ENCODE data around the gene PLA2G2C. TPM values are rescaled to one million over a fixed set of nuclear protein-coding genes. Genes with fewer than 3 reads are reported as not detected.
"Not testable (repeated sequence)": the region's sequence is repeated elsewhere in the genome, so short reads cannot be mapped to it uniquely, and the experiment has no call there.

PLA2G2C gene
- total RNA-seq, 4 donors from 2014 or later, result not detected

DNA sequence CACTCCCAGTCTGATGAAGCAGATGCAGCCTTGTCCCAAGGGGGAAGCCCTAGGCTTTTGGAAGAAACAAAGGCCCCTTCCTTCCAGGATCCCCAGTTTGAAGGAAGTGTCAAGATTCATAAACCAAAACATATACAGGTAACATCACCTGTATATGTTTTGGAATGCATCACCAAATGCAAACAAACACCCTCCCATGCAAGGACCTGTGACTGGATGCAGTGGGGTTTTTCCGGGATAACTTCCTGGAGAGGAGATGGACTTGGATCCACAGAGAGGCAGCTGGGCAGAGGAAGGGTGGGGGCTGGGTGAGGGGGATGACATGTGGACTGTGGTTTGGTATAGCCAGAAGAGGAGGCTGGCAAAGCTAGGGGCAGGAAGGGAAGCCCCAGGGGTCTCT lies 48.7 kb downstream of the PLA2G2C start:
- DNase-seq, result no peak
- TF ChIP-seq POLR2A (IDR thresholded peaks at IDR 0.05), result no peak
- TF ChIP-seq, protein P1, sequence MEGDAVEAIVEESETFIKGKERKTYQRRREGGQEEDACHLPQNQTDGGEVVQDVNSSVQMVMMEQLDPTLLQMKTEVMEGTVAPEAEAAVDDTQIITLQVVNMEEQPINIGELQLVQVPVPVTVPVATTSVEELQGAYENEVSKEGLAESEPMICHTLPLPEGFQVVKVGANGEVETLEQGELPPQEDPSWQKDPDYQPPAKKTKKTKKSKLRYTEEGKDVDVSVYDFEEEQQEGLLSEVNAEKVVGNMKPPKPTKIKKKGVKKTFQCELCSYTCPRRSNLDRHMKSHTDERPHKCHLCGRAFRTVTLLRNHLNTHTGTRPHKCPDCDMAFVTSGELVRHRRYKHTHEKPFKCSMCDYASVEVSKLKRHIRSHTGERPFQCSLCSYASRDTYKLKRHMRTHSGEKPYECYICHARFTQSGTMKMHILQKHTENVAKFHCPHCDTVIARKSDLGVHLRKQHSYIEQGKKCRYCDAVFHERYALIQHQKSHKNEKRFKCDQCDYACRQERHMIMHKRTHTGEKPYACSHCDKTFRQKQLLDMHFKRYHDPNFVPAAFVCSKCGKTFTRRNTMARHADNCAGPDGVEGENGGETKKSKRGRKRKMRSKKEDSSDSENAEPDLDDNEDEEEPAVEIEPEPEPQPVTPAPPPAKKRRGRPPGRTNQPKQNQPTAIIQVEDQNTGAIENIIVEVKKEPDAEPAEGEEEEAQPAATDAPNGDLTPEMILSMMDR (IDR thresholded peaks at IDR 0.05 in 4 of 5, conservative IDR thresholded peaks at IDR 0.05 in 1 of 5), result no peak
- no peak for ATAC-seq
- in situ Hi-C loops (cut with MboI; ENCODE audit: low sequenced_read_pairs in 4 of 4) (no loop called here), intact Hi-C loops (cut with DNase I; ENCODE audit: low total_unique reads) (no loop called here)
- H3K27ac ChIP-seq, result no peak overlapping the region
- H3K9me3 ChIP-seq, result no peaks in the 10 kb centered on the region
- H3K27me3 ChIP-seq, result no peaks in the 10 kb centered on the region
- H3K4me1 ChIP-seq, result no peaks in the 10 kb centered on the region
- no peaks in the 10 kb centered on the region for H3K36me3 ChIP-seq
- no peak overlapping the region for H3K4me3 ChIP-seq

DNA sequence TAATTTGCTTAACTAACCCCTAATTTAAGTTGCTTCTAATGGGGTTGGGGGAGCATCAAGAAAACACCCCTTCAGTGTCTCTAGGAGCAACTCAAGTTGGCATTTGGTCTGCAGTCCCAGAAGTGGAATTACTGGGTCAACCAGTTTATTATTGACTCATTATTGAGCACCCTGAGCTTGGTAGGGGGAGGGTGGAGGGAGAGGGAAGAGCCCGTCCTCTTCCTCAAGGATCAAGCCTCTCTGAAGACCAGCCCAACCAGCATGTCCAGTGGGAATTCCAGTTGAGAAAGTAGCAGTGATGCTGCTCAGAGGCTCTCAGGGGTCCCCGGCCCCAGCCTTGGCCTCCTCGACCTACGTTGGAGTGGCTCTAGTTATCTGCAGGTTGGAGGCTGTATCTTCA lies 49.3 kb downstream of the PLA2G2C start:
- ATAC-seq (no peak), DNase-seq (no peak)
- no peak for TF ChIP-seq POLR2A (IDR thresholded peaks at IDR 0.05)
- TF ChIP-seq, protein P1 (IDR thresholded peaks at IDR 0.05 in 4 of 5, conservative IDR thresholded peaks at IDR 0.05 in 1 of 5), result no peak
- Histone ChIP-seq H3K27ac (no peak overlapping the region), H3K27me3 (no peaks in the 10 kb centered on the region), H3K36me3 (no peaks in the 10 kb centered on the region), H3K4me1 (no peaks in the 10 kb centered on the region), H3K4me3 (no peak overlapping the region), H3K9me3 (no peaks in the 10 kb centered on the region)
- in situ Hi-C loops (cut with MboI; ENCODE audit: low sequenced_read_pairs in 4 of 4) (no loop called here), intact Hi-C loops (cut with DNase I; ENCODE audit: low total_unique reads) (no loop called here)

DNA sequence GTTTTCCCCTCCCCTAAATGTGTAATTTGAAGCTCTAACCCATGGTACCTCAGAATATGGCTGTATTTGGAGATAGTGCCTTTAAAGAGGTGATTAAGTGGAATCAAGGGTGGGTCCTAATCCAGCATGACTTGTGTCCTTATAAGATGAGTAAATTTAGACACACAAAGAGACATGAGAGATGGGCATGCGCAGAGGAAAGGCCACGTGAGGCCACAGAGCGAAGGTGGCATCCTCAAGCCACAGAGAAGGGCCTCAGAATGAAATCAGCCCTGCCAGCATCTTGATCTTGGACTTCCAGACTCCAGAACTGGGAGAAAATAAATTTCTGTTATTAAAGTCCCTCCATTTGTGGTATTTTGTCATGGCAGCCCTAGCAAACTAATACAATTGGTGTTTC lies 50.1 kb downstream of the PLA2G2C start:
- intact Hi-C loops (cut with DNase I; ENCODE audit: low total_unique reads), result no loop called here

DNA sequence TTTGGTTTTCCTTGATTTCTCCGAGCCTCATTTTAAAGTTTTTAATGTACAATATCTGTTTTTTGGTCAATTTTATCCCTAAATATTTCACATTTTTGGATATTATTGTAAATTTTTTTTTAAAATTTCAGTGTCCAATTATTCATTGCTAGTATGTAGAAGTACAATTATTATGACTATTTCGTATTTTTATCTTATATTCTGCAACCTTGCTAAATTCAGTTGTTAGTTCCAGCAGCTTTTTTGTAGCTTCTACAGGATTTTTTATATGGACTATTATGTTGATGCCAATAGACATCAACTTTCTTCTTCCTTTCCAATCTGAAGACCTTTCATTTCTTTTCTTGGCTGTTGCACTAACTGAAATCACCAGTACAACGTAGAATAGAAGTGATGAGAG lies 51.3 kb downstream of the PLA2G2C start:
- Histone ChIP-seq H3K4me3 (no peak overlapping the region), H3K4me1 (no peaks in the 10 kb centered on the region), H3K9me3 (no peaks in the 10 kb centered on the region), H3K27ac (no peak overlapping the region), H3K27me3 (no peaks in the 10 kb centered on the region), H3K36me3 (no peaks in the 10 kb centered on the region)
- TF ChIP-seq, protein P1 (IDR thresholded peaks at IDR 0.05 in 4 of 5, conservative IDR thresholded peaks at IDR 0.05 in 1 of 5), result no peak
- TF ChIP-seq POLR2A (IDR thresholded peaks at IDR 0.05), result no peak
- in situ Hi-C loops (cut with MboI; ENCODE audit: low sequenced_read_pairs in 4 of 4) (no loop called here), intact Hi-C loops (cut with DNase I; ENCODE audit: low total_unique reads) (no loop called here)
- ATAC-seq, result no peak
- no peak for DNase-seq

More for the DNA sequence above, 50.1 kb downstream of the PLA2G2C start:
- no peaks in the 10 kb centered on the region for H3K36me3 ChIP-seq
- no peak overlapping the region for H3K27ac ChIP-seq
- H3K9me3 ChIP-seq, result no peaks in the 10 kb centered on the region
- no peak for TF ChIP-seq POLR2A (IDR thresholded peaks at IDR 0.05)
- TF ChIP-seq, protein P1 (IDR thresholded peaks at IDR 0.05 in 4 of 5, conservative IDR thresholded peaks at IDR 0.05 in 1 of 5), result no peak
- H3K4me3 ChIP-seq, result no peak overlapping the region
- ATAC-seq (no peak), DNase-seq (no peak)
- in situ Hi-C loops (cut with MboI; ENCODE audit: low sequenced_read_pairs in 4 of 4), result no loop called here
- no peaks in the 10 kb centered on the region for H3K4me1 ChIP-seq
- no peaks in the 10 kb centered on the region for H3K27me3 ChIP-seq

DNA sequence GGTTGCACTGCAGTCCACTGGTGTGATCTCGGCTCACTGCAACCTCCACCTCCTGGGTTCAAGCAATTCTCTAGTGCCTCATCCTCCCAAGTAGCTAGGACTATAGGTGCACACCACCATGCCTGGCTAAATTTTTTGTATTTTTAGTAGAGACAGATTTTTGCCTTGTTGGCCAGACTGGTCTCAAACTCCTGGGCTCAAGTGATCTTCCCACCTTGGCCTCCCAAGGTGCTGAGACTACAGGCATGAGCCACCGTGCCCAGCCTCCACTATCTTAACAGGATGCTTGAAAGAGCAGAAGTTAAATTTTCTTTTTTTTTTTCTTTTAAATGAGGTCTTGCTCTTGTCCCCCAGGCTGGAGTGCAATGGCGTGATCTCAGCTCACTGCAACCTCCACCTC lies 55.8 kb downstream of the PLA2G2C start:
- H3K36me3 ChIP-seq; H3K27ac ChIP-seq; H3K4me3 ChIP-seq; DNase-seq; intact Hi-C loops (cut with DNase I; ENCODE audit: low total_unique reads); ATAC-seq; H3K9me3 ChIP-seq; in situ Hi-C loops (cut with MboI; ENCODE audit: low sequenced_read_pairs in 4 of 4); H3K4me1 ChIP-seq; H3K27me3 ChIP-seq: not testable (repeated sequence)

Measured in gastrocnemius medialis (tissue), 4 donors.